Calu3 (cell line): ENCODE data around the gene WDFY2. TPM values are rescaled to one million over a fixed set of nuclear protein-coding genes. Genes with fewer than 3 reads are reported as not detected.

ENCODE experiments used
- BruUV-seq: library from RNA; stranded (reverse); fragments of 400-500 nt; replicated peaks from 2 replicates; lab custom pipeline; 2021; lab: Mats Ljungman, UMichigan
- CTCF ChIA-PET: fragments of 300-600 bp; sonication (Branson Sonifier 250); formaldehyde crosslinking; loops from one replicate; lab custom pipeline; 2022; ENCODE audit warnings: antibody characterized with exemption; lab: Charles Lee
- DNase-seq: peaks from one replicate; pipeline ENCODE4 v3.0.0; 2022
- H3K27ac Mint-ChIP-seq: one replicate; pipeline ENCODE4 v1.8.0; 2022; ENCODE audit warnings: mixed read lengths; ENCODE audit not compliant: unreplicated experiment
- H3K27me3 Mint-ChIP-seq: one replicate; pipeline ENCODE4 v1.8.0; 2022; ENCODE audit warnings: mixed read lengths; ENCODE audit not compliant: unreplicated experiment
- H3K36me3 Mint-ChIP-seq: one replicate; pipeline ENCODE4 v1.8.0; 2022; ENCODE audit warnings: mild to moderate bottlenecking, moderate library complexity, mixed read lengths; ENCODE audit not compliant: insufficient read depth, unreplicated experiment
- H3K4me1 Mint-ChIP-seq: one replicate; pipeline ENCODE4 v1.8.0; 2022; ENCODE audit warnings: mild to moderate bottlenecking, low read depth, mixed read lengths; ENCODE audit not compliant: unreplicated experiment
- H3K4me3 Mint-ChIP-seq: one replicate; pipeline ENCODE4 v1.8.0; 2022; ENCODE audit warnings: mild to moderate bottlenecking, low read depth, moderate library complexity, mixed read lengths; ENCODE audit not compliant: unreplicated experiment
- H3K9me3 Mint-ChIP-seq: one replicate; pipeline ENCODE4 v1.8.0; 2022; ENCODE audit warnings: low read depth, mixed read lengths; ENCODE audit not compliant: unreplicated experiment
- intact Hi-C: fragments of 100-400 bp; cut with micrococcal nuclease; formaldehyde crosslinking; loops from one replicate; pipeline ENCODE4 v1.10.0; 2022; ENCODE audit not compliant: unreplicated experiment
- total RNA-seq: library from RNA; stranded (reverse); gene quantifications from 2 replicates; pipeline ENCODE4 v1.2.3, GENCODE V29; 2022
- TF ChIP-seq, protein P1 (sequence below): fragments of 200-600 bp; IDR thresholded peaks from one replicate; pipeline ENCODE4 v1.8.0; 2022; ENCODE audit warnings: antibody characterized with exemption; ENCODE audit not compliant: unreplicated experiment

WDFY2 gene
- total RNA-seq, 1 experiment from 2014 or later, result 5.9 TPM

DNA sequence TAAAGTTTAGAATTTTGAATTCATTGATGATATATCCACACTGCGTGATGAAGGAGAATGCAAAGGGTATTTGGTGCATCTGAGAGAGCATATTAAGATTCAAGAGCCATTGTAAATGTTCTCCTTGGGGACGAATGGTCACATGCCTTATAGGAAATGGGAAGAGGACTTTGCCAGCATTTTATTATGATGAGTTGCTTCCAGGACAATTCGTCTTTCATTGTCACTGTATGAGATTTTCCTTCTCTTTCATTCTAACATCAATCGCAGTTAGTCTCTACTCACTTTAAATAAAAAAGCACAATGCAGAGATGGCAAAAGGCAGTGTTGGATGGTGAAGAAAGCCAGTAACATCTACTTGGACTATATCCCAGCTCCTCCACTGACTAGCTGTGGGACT, 21.4 kb downstream of the WDFY2 start:
- H3K9me3 Mint-ChIP-seq, result no peaks in the 10 kb centered on the region
- no peaks in the 10 kb centered on the region for H3K27me3 Mint-ChIP-seq
- TF ChIP-seq, protein P1, sequence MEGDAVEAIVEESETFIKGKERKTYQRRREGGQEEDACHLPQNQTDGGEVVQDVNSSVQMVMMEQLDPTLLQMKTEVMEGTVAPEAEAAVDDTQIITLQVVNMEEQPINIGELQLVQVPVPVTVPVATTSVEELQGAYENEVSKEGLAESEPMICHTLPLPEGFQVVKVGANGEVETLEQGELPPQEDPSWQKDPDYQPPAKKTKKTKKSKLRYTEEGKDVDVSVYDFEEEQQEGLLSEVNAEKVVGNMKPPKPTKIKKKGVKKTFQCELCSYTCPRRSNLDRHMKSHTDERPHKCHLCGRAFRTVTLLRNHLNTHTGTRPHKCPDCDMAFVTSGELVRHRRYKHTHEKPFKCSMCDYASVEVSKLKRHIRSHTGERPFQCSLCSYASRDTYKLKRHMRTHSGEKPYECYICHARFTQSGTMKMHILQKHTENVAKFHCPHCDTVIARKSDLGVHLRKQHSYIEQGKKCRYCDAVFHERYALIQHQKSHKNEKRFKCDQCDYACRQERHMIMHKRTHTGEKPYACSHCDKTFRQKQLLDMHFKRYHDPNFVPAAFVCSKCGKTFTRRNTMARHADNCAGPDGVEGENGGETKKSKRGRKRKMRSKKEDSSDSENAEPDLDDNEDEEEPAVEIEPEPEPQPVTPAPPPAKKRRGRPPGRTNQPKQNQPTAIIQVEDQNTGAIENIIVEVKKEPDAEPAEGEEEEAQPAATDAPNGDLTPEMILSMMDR, result no peak
- no TSS peak for BruUV-seq
- CTCF ChIA-PET, result no interaction called here
- no peak overlapping the region for H3K4me3 Mint-ChIP-seq
- H3K27ac Mint-ChIP-seq, result no peak overlapping the region
- DNase-seq, result no peak
- no peaks in the 10 kb centered on the region for H3K36me3 Mint-ChIP-seq
- no peaks in the 10 kb centered on the region for H3K4me1 Mint-ChIP-seq
- intact Hi-C loops, result no loop called here

DNA sequence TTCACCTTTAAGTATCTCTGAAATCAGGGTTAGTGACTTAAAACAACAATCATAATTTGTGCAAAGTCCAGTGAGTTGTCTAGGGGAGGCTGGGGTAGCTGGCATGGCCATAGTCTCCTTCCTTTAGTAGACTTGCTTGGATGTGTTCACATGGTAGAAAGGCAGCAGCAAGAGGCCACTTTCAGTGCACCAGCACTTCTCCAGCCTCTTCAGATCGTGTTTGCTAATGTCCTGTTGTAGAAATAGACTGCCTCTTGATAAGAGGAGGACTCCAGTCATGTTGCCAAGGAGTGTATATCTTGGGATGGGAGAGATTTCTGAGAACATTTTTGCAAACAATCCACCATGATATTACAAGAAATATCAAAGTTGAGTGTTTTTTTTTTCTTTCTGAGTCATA, 22.9 kb downstream of the WDFY2 start:
- Mint-ChIP-seq H3K9me3 (no peaks in the 10 kb centered on the region), H3K36me3 (no peaks in the 10 kb centered on the region), H3K4me1 (no peaks in the 10 kb centered on the region), H3K4me3 (no peak overlapping the region), H3K27ac (no peak overlapping the region), H3K27me3 (no peaks in the 10 kb centered on the region)
- CTCF ChIA-PET, result no interaction called here
- no TSS peak for BruUV-seq
- DNase-seq, result no peak
- intact Hi-C loops, result no loop called here
- TF ChIP-seq, protein P1, result no peak

DNA sequence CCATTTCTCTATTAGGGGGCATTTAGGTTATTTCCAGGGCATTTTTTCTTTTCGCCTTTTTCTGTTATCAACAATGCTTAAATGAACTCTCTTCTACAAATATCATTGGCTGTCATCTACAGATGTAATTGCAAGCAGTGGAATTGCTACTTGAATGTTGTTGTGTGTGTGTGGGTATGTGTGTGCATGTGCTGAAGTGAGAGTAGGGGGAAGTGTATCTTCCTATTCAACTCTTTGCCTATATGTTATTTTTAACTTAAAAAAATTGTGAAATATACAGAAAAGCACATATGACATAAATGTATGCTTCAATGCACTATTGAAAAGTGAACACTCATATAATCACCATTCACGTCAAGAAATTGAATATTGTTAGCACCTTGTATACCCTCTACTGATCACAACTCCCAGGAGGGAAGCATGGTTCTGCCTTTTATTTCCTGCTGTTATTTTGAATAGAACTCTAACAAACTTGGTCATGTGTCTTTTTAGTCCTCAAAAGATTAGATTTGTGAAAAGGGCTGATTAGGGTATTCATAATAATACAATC, 24.7 kb downstream of the WDFY2 start:
- CTCF ChIA-PET, result no interaction called here
- H3K4me1 Mint-ChIP-seq, result no peaks in the 10 kb centered on the region
- BruUV-seq, result no TSS peak
- no peak for DNase-seq
- TF ChIP-seq, protein P1, result no peak
- no peaks in the 10 kb centered on the region for H3K9me3 Mint-ChIP-seq
- no peaks in the 10 kb centered on the region for H3K27me3 Mint-ChIP-seq
- no peak overlapping the region for H3K4me3 Mint-ChIP-seq
- no peak overlapping the region for H3K27ac Mint-ChIP-seq
- intact Hi-C loops, result no loop called here
- no peaks in the 10 kb centered on the region for H3K36me3 Mint-ChIP-seq

DNA sequence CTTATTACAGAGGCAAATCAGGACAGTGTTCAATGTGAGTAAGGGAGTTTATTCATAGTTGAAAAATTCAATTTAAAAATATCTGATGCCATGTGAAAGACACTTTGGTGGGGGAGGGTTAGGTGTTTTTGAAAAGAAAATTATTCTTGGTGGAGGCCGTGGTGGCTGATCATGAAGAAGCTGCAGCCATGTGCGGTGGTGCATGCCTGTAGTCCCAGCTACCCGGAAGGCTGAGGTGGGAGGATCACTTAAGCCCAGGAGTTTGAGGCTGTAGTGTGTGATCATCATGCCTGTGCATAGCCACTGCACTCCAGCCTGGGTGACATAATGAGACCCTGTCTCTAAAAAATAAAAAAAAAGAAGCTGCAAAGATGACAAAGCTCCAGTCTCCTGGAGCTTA, 28.6 kb downstream of the WDFY2 start:
- TF ChIP-seq, protein P1, result no peak
- no TSS peak for BruUV-seq
- no peaks in the 10 kb centered on the region for H3K9me3 Mint-ChIP-seq
- CTCF ChIA-PET, result no interaction called here
- H3K4me3 Mint-ChIP-seq, result no peak overlapping the region
- no peaks in the 10 kb centered on the region for H3K36me3 Mint-ChIP-seq
- no peaks in the 10 kb centered on the region for H3K4me1 Mint-ChIP-seq
- DNase-seq, result no peak
- no peak overlapping the region for H3K27ac Mint-ChIP-seq
- H3K27me3 Mint-ChIP-seq, result no peaks in the 10 kb centered on the region
- intact Hi-C loops, result no loop called here
